Body of pancreas (tissue), 4 donors: ENCODE results near the gene MYO5C.

Experiments used
- CTCF ChIP-seq, 7 experiments: fragments of 450-650 bp in 4 of 7; fragments of 200-600 bp in 3 of 7; sonication (generic) in 3 of 7; IDR thresholded peaks; one replicate each; pipeline ENCODE4 v1.5.1; 2016 to 2019; ENCODE audit warnings: antibody characterized with exemption in 7 of 7
- POLR2A ChIP-seq, 3 donors: fragments of 450-650 bp; IDR thresholded peaks; one replicate each; pipeline ENCODE4 v1.6.1; 2016; ENCODE audit warnings: antibody characterized with exemption in 3 of 3, mild to moderate bottlenecking in 2 of 3

GRCh38 chr15:52230073-52230472 lies 65.5 kb downstream of the MYO5C start:
- TF ChIP-seq CTCF (IDR thresholded peaks at IDR 0.05) (no peak), POLR2A (IDR thresholded peaks at IDR 0.05) (no peak)
